Erythroblast (primary cell): ENCODE results near the gene PAWR.

Experiments
- GATA1 ChIP-seq: IDR thresholded peaks from 2 replicates; pipeline ENCODE4 v1.6.1; 2011; ENCODE audit warnings: low read depth, mild to moderate bottlenecking, control low read depth, low read length, moderate library complexity
- POLR2A ChIP-seq: IDR thresholded peaks from 2 replicates; pipeline ENCODE4 v1.6.1; 2011; ENCODE audit warnings: mild to moderate bottlenecking, low read length

DNA sequence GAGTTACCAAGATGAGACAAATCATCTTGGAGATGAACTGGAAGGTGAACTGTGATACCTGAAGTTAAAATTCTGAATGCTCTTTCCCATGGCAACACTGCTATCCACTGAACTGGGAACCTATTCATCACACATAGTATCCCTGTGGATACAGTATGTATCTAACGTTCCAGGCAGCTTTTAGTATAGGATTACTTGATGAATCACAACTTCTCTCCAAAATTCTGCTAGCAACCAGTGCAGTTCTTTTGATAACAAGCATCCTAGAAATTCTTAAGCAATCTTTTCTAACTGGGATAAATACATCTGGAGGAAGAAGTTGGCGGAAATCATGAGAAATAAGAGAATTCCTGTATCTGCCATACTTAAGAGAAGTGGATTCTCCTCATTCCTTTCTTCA, 66.4 kb downstream of the PAWR start:
- TF ChIP-seq POLR2A (no peak), GATA1 (no peak)
